HCT116 (cell line): ENCODE data around the gene TCEANC2. TPM values are rescaled to one million over a fixed set of nuclear protein-coding genes. Genes with fewer than 3 reads are reported as not detected.

Experiments used
- ATAC-seq: fragments of 200-7000 bp; cut with Tn5 transposase; 2 replicates; pipeline ENCODE4 v1.9.1; 2020; ENCODE audit warnings: mild to moderate bottlenecking, moderate library complexity
- BruUV-seq: library from RNA; stranded (reverse); fragments of 400-500 nt; replicated peaks from 2 replicates; lab custom pipeline; 2021; lab: Mats Ljungman, UMichigan
- CTCF ChIA-PET: fragments of 300-600 bp; sonication (Branson Sonifier 250); formaldehyde crosslinking; loops from one replicate; lab custom pipeline; 2021; ENCODE audit warnings: antibody characterized with exemption; lab: Charles Lee
- POLR2A ChIA-PET: fragments of 300-600, 350-600 bp; sonication (Branson Sonifier 250); formaldehyde crosslinking; loops from one replicate; lab custom pipeline; 2021; ENCODE audit warnings: antibody characterized with exemption; lab: Charles Lee
- RAD21 ChIA-PET, 2 experiments: fragments of 300-600 bp; sonication (Branson Sonifier 250); formaldehyde crosslinking; loops; one replicate each; lab custom pipeline; 2023; ENCODE audit warnings: low total read pairs in 2 of 2; ENCODE audit not compliant: uncharacterized antibody in 2 of 2, unreplicated experiment in 2 of 2, low non-redundant PET in 1 of 2; lab: Charles Lee
- DNase-seq: peaks from one replicate; pipeline ENCODE4 v3.0.0-alpha.2; 2010; ENCODE audit warnings: low read depth, low spot score
- H2AFZ ChIP-seq: fragments of 200-600 bp; shearing (Covaris generic), sonication (generic); 2 replicates; pipeline ENCODE4 v1.6.1; 2017; ENCODE audit warnings: low read depth, mixed run types, mixed read lengths, antibody characterized with exemption, low read length; ENCODE audit not compliant: poor library complexity, severe bottlenecking
- H3K27ac ChIP-seq: 2 replicates; pipeline ENCODE4 v1.5.1; 2012; ENCODE audit warnings: low read depth, low read length
- H3K27me3 ChIP-seq: fragments of 200-600 bp; sonication (generic); 2 replicates; pipeline ENCODE4 v1.6.1; 2016; ENCODE audit warnings: mixed run types, low read length, mixed read lengths; ENCODE audit not compliant: insufficient read depth
- H3K36me3 ChIP-seq, 2 experiments: fragments of 200-500 bp in 1 of 2; fragments of 200-600 bp in 1 of 2; sonication (Bioruptor generic) in 1 of 2; sonication (generic) in 1 of 2; 2 replicates each; pipeline versions ENCODE4 v1.5.1 to v1.6.1; 2014 to 2016; ENCODE audit warnings: low read length in 2 of 2, inconsistent platforms in 1 of 2, mixed read lengths in 1 of 2, mixed run types in 1 of 2; ENCODE audit not compliant: insufficient read depth in 2 of 2, control insufficient read depth in 1 of 2
- H3K4me1 ChIP-seq, 2 experiments: fragments of 200-600 bp in 1 of 2; sonication (generic) in 1 of 2; 2 replicates each; pipeline versions ENCODE4 v1.5.1 to v1.6.1; 2012 to 2017; ENCODE audit warnings: low read length in 2 of 2, inconsistent platforms in 1 of 2, mild to moderate bottlenecking in 1 of 2, mixed read lengths in 1 of 2, mixed run types in 1 of 2, moderate library complexity in 1 of 2; ENCODE audit not compliant: insufficient read depth in 2 of 2, control insufficient read depth in 1 of 2
- H3K4me2 ChIP-seq: fragments of 200-600 bp; sonication (generic); 2 replicates; pipeline ENCODE4 v1.6.1; 2017; ENCODE audit warnings: mixed run types, low read length, mixed read lengths
- H3K4me3 ChIP-seq, 2 experiments: fragments of 200-600 bp in 1 of 2; sonication (generic) in 1 of 2; replicated peaks in 1 of 2; 2 replicates each; pipeline ENCODE4 v1.5.1; 2011 to 2016; ENCODE audit warnings: low read length in 2 of 2, control low read depth in 1 of 2, low read depth in 1 of 2, mild to moderate bottlenecking in 1 of 2, mixed read lengths in 1 of 2, mixed run types in 1 of 2
- H3K79me2 ChIP-seq: fragments of 200-600 bp; sonication (generic); 2 replicates; pipeline ENCODE4 v1.6.1; 2017; ENCODE audit warnings: mild to moderate bottlenecking, mixed run types, low read length, moderate library complexity, mixed read lengths; ENCODE audit not compliant: insufficient read depth
- H3K9ac ChIP-seq: fragments of 200-600 bp; sonication (generic); 2 replicates; pipeline ENCODE4 v1.6.1; 2016; ENCODE audit warnings: low read length, mixed read lengths
- H3K9me2 ChIP-seq: fragments of 200-600 bp; sonication (generic), shearing (Covaris generic); 2 replicates; pipeline ENCODE4 v1.6.1; 2017; ENCODE audit warnings: mixed run types, mild to moderate bottlenecking, moderate library complexity; ENCODE audit not compliant: insufficient read depth
- H3K9me3 ChIP-seq, 2 experiments: fragments of 200-500 bp in 1 of 2; fragments of 200-600 bp in 1 of 2; sonication (Bioruptor generic) in 1 of 2; sonication (generic) in 1 of 2; 2 replicates each; pipeline ENCODE4 v1.6.1; 2014 to 2017; ENCODE audit warnings: low read length in 2 of 2, mixed read lengths in 2 of 2, inconsistent platforms in 1 of 2, low read depth in 1 of 2, mild to moderate bottlenecking in 1 of 2, mixed run types in 1 of 2, moderate library complexity in 1 of 2; ENCODE audit not compliant: control insufficient read depth in 1 of 2, insufficient read depth in 1 of 2
- H4K20me1 ChIP-seq: fragments of 200-600 bp; sonication (generic), shearing (Covaris generic); 2 replicates; pipeline ENCODE4 v1.6.1; 2017; ENCODE audit warnings: mixed run types, mild to moderate bottlenecking, moderate library complexity; ENCODE audit not compliant: insufficient read depth
- CBX3 ChIP-seq: IDR thresholded peaks from 2 replicates; pipeline ENCODE4 v1.6.1; 2012; ENCODE audit warnings: low read depth
- EGR1 ChIP-seq: IDR thresholded peaks from 2 replicates; pipeline ENCODE4 v1.6.1; 2012; ENCODE audit warnings: low read depth
- ELF1 ChIP-seq: IDR thresholded peaks from 2 replicates; pipeline ENCODE4 v1.6.1; 2012; ENCODE audit warnings: low read depth, borderline replicate concordance
- EZH2phosphoT487 ChIP-seq: fragments of 200-600 bp; IDR thresholded peaks from 2 replicates; pipeline ENCODE4 v1.6.1; 2018; ENCODE audit warnings: antibody characterized with exemption, borderline replicate concordance
- FOSL1 ChIP-seq: IDR thresholded peaks from 2 replicates; pipeline ENCODE4 v1.6.1; 2012; ENCODE audit warnings: low read depth
- RAD21 ChIP-seq: IDR thresholded peaks from 2 replicates; pipeline ENCODE4 v1.6.1; 2012; ENCODE audit warnings: low read depth, mild to moderate bottlenecking
- SRF ChIP-seq: IDR thresholded peaks from 2 replicates; pipeline ENCODE4 v1.6.1; 2012; ENCODE audit warnings: low read depth
- ZFX ChIP-seq: fragments of 450-650 bp; IDR thresholded peaks from 2 replicates; pipeline ENCODE4 v1.6.1; 2017
- intact Hi-C: fragments of 100-400 bp; cut with micrococcal nuclease; formaldehyde crosslinking; loops from 2 replicates; pipeline ENCODE4 v1.10.0; 2022
- total RNA-seq: library from RNA; stranded (reverse); gene quantifications from one replicate; pipeline ENCODE4 v1.2.1, GENCODE V29; 2021; ENCODE audit not compliant: unreplicated experiment
- TF ChIP-seq, protein P1 (sequence below): IDR thresholded peaks from 2 replicates; pipeline ENCODE4 v1.6.1; 2011; ENCODE audit warnings: mild to moderate bottlenecking, low read length, moderate library complexity; ENCODE audit not compliant: insufficient replicate concordance; ENCODE audit errors: extremely low read depth
- TF ChIP-seq, protein P2 (sequence below), 3 experiments: fragments of 200-600 bp in 1 of 3; sonication (generic) in 1 of 3; IDR thresholded peaks in 2 of 3; conservative IDR thresholded peaks in 1 of 3; 2 replicates each; pipeline ENCODE4 v1.5.1; 2012 to 2017; ENCODE audit warnings: low read depth in 2 of 3, low read length in 2 of 3, antibody characterized with exemption in 1 of 3, borderline replicate concordance in 1 of 3, control low read depth in 1 of 3, mild to moderate bottlenecking in 1 of 3, mixed read lengths in 1 of 3, mixed run types in 1 of 3, moderate library complexity in 1 of 3; ENCODE audit not compliant: insufficient read depth in 1 of 3
- TF ChIP-seq, protein P3 (sequence below): IDR thresholded peaks from 2 replicates; pipeline ENCODE4 v1.6.1; 2012

Gene TCEANC2
- total RNA-seq, 1 experiment from 2014 or later: 5.4 TPM

DNA sequence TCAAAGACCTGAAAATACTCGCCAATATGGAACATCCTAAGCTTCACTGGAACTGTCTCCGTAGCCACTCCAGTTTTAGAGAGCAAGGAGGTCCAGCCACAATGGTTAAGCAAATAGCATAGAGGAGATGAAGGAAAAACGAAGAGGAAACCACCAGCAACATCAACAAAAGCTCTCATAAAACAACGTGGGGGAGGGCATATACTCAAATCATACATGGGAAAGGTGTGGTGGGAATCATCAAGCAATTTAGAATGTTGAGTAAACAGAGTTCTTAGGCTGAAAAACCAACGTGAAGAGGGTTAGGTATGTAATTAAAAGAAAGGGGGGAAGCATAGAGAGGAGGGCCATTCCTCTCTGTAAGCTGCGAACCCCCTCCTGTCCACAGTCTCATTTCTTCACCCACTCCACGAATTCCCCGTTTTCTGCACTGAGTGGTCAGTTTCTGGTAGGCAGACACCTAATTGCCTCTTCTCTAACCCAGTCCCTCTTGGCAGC, 1.4 kb upstream of the TCEANC2 start:
- intact Hi-C loops: loop anchor here (5.0 kb wide), 1 partner anchor 95 kb away; no protein-coding TSS in a partner anchor

DNA sequence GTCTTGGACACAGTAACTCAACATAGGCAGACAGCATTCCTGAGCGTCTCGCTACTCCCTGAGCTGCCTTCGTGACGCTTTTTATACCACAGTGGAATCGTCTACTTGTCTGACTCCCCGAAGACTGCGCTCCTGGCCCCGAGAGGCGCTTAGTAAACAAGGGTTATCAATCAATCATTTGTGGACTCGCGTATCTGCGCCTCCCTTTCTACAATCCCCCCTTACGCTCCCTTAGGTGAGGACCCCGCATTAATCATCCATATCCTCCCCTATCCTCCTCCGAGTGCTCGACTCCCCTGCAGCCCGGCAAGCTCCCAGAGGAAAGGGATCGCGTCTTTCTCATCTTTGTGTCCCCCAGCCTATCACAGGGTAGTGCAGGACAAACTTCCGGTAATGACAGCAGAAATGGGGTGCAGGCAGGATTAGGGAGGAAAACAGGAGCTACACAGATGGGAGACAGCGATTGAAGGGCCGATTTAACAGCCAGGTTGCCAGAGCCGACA, 926 bp upstream of the TCEANC2 start:
- Histone ChIP-seq H3K9me2 (no peaks in the 10 kb centered on the region), H3K4me2 (peak overlapping the region; percentile 77), H3K27me3 (no peaks in the 10 kb centered on the region), H3K27ac (peak overlapping the region; percentile 70), H2AFZ (peak overlapping the region; percentile 47), H3K4me1 (peaks cover 8 to 18% of the 10 kb centered on the region in 2 experiments; a peak in 3 of 4 replicates), H3K36me3 (no peaks in the 10 kb centered on the region), H4K20me1 (no peaks in the 10 kb centered on the region), H3K9ac (peak overlapping the region; percentile 70), H3K4me3 (peak overlapping the region; percentile 88 to 94), H3K79me2 (peaks cover 22% of the 10 kb centered on the region), H3K9me3 (no peaks in the 10 kb centered on the region)
- ATAC-seq (peak; percentile 48), DNase-seq (no peak)
- ChIA-PET POLR2A (interaction anchor here (1.2 kb wide), 1 partner anchor 35 kb away, joined by 3 read pairs; the partner anchor contains the start of gene LDLRAD1), CTCF (interaction anchor here (1.0 to 1.1 kb wide), 2 partner anchors 29 to 192 kb away, joined by 3 to 7 read pairs; no protein-coding TSS in a partner anchor), RAD21 (no interaction called here)
- no TSS peak for BruUV-seq
- intact Hi-C loops: loop anchor here (5.0 kb wide), 1 partner anchor 95 kb away; no protein-coding TSS in a partner anchor
- TF ChIP-seq, protein P1, sequence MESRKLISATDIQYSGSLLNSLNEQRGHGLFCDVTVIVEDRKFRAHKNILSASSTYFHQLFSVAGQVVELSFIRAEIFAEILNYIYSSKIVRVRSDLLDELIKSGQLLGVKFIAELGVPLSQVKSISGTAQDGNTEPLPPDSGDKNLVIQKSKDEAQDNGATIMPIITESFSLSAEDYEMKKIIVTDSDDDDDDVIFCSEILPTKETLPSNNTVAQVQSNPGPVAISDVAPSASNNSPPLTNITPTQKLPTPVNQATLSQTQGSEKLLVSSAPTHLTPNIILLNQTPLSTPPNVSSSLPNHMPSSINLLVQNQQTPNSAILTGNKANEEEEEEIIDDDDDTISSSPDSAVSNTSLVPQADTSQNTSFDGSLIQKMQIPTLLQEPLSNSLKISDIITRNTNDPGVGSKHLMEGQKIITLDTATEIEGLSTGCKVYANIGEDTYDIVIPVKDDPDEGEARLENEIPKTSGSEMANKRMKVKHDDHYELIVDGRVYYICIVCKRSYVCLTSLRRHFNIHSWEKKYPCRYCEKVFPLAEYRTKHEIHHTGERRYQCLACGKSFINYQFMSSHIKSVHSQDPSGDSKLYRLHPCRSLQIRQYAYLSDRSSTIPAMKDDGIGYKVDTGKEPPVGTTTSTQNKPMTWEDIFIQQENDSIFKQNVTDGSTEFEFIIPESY: no peak
- TF ChIP-seq CBX3 (no peak), ELF1 (no peak), EGR1 (no peak), FOSL1 (no peak), ZFX (no peak), EZH2phosphoT487 (no peak), RAD21 (no peak)
- TF ChIP-seq, protein P2, sequence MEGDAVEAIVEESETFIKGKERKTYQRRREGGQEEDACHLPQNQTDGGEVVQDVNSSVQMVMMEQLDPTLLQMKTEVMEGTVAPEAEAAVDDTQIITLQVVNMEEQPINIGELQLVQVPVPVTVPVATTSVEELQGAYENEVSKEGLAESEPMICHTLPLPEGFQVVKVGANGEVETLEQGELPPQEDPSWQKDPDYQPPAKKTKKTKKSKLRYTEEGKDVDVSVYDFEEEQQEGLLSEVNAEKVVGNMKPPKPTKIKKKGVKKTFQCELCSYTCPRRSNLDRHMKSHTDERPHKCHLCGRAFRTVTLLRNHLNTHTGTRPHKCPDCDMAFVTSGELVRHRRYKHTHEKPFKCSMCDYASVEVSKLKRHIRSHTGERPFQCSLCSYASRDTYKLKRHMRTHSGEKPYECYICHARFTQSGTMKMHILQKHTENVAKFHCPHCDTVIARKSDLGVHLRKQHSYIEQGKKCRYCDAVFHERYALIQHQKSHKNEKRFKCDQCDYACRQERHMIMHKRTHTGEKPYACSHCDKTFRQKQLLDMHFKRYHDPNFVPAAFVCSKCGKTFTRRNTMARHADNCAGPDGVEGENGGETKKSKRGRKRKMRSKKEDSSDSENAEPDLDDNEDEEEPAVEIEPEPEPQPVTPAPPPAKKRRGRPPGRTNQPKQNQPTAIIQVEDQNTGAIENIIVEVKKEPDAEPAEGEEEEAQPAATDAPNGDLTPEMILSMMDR (IDR thresholded peaks at IDR 0.05 in 2 of 3, conservative IDR thresholded peaks at IDR 0.05 in 1 of 3; ENCODE audit: borderline replicate concordance in 1 of 3, insufficient read depth in 1 of 3, low read depth in 2 of 3, low read length in 2 of 3): no peak
- TF ChIP-seq, protein P3, sequence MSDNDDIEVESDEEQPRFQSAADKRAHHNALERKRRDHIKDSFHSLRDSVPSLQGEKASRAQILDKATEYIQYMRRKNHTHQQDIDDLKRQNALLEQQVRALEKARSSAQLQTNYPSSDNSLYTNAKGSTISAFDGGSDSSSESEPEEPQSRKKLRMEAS: no peak

More for the DNA sequence above, 1.4 kb upstream of the TCEANC2 start:
- Histone ChIP-seq H3K27me3 (no peaks in the 10 kb centered on the region), H3K9me2 (no peaks in the 10 kb centered on the region), H3K79me2 (peaks cover 22% of the 10 kb centered on the region), H3K9me3 (no peaks in the 10 kb centered on the region), H3K4me2 (peak overlapping the region; percentile 77), H3K4me1 (peaks cover 8 to 18% of the 10 kb centered on the region in 2 experiments; a peak in 3 of 4 replicates), H3K27ac (peak overlapping the region; percentile 70), H3K36me3 (no peaks in the 10 kb centered on the region), H3K4me3 (peak overlapping the region; percentile 88 to 94), H2AFZ (no peak overlapping the region), H3K9ac (peak overlapping the region; percentile 70), H4K20me1 (no peaks in the 10 kb centered on the region)
- ChIA-PET POLR2A (no interaction called here), CTCF (no interaction called here), RAD21 (no interaction called here)
- TF ChIP-seq SRF: no peak
- TF ChIP-seq, protein P1: no peak
- no peak for ATAC-seq
- no peak for DNase-seq
- BruUV-seq: no TSS peak
